Muscle layer of duodenum (tissue), 2 donors: ENCODE results near the gene KCNV2.

ENCODE experiments used
- H3K27ac ChIP-seq: one replicate; pipeline ENCODE4 v1.7.0; 2013; ENCODE audit warnings: mild to moderate bottlenecking, low read length
- H3K27me3 ChIP-seq: one replicate; pipeline ENCODE4 v1.7.0; 2013; ENCODE audit warnings: low read depth, mild to moderate bottlenecking, control low read depth, low read length
- H3K36me3 ChIP-seq, 2 donors: one replicate each; pipeline ENCODE4 v1.7.0; 2013; ENCODE audit warnings: low read length in 2 of 2, control low read depth in 1 of 2, mild to moderate bottlenecking in 1 of 2; ENCODE audit not compliant: insufficient read depth in 2 of 2, control insufficient read depth in 1 of 2
- H3K4me1 ChIP-seq, 2 donors: one replicate each; pipeline ENCODE4 v1.7.0; 2013; ENCODE audit warnings: low read length in 2 of 2, mild to moderate bottlenecking in 2 of 2, control low read depth in 1 of 2, moderate library complexity in 1 of 2; ENCODE audit not compliant: insufficient read depth in 2 of 2, control insufficient read depth in 1 of 2
- H3K4me3 ChIP-seq, 2 donors: one replicate each; pipeline ENCODE4 v1.7.0; 2013; ENCODE audit warnings: low read length in 2 of 2, low read depth in 1 of 2, mild to moderate bottlenecking in 1 of 2
- H3K9me3 ChIP-seq, 2 donors: one replicate each; pipeline ENCODE4 v1.7.0; 2013; ENCODE audit warnings: low read length in 2 of 2, control low read depth in 1 of 2, mild to moderate bottlenecking in 1 of 2; ENCODE audit not compliant: control insufficient read depth in 1 of 2
- donor health status: healthy.

Gene KCNV2

GRCh38 chr9:2740616-2741015 lies 23.3 kb downstream of the KCNV2 start:
- no peaks in the 10 kb centered on the region for H3K36me3 ChIP-seq
- H3K4me3 ChIP-seq, result no peak overlapping the region
- no peaks in the 10 kb centered on the region for H3K9me3 ChIP-seq
- no peaks in the 10 kb centered on the region for H3K27me3 ChIP-seq
- no peaks in the 10 kb centered on the region for H3K4me1 ChIP-seq
- no peak overlapping the region for H3K27ac ChIP-seq

- H3K4me1 ChIP-seq, result no peaks in the 10 kb centered on the region
- no peak overlapping the region for H3K27ac ChIP-seq
- H3K27me3 ChIP-seq, result no peaks in the 10 kb centered on the region
These were observed 24.3 kb downstream of the KCNV2 start for GRCh38 chr9:2741441-2742158.

GRCh38 chr9:2742214-2742613 lies 24.9 kb downstream of the KCNV2 start:
- Histone ChIP-seq H3K27me3 (no peaks in the 10 kb centered on the region), H3K27ac (no peak overlapping the region), H3K36me3 (no peaks in the 10 kb centered on the region), H3K4me1 (no peaks in the 10 kb centered on the region), H3K9me3 (no peaks in the 10 kb centered on the region), H3K4me3 (no peak overlapping the region)

More at GRCh38 chr9:2741441-2742158, 24.3 kb downstream of the KCNV2 start:
- Histone ChIP-seq H3K36me3 (no peaks in the 10 kb centered on the region), H3K4me3 (no peak overlapping the region), H3K9me3 (no peaks in the 10 kb centered on the region)

GRCh38 chr9:2743937-2744529 lies 26.7 kb downstream of the KCNV2 start:
- Histone ChIP-seq H3K27ac (no peak overlapping the region), H3K4me1 (no peaks in the 10 kb centered on the region), H3K4me3 (no peak overlapping the region), H3K36me3 (no peaks in the 10 kb centered on the region), H3K9me3 (no peaks in the 10 kb centered on the region), H3K27me3 (no peaks in the 10 kb centered on the region)

- Histone ChIP-seq H3K36me3 (no peaks in the 10 kb centered on the region), H3K27me3 (no peaks in the 10 kb centered on the region), H3K27ac (no peak overlapping the region), H3K4me1 (no peaks in the 10 kb centered on the region), H3K9me3 (no peaks in the 10 kb centered on the region), H3K4me3 (no peak overlapping the region)
These were observed 28.5 kb downstream of the KCNV2 start for GRCh38 chr9:2745560-2746380.

GRCh38 chr9:2749485-2749884 lies 32.2 kb downstream of the KCNV2 start:
- Histone ChIP-seq H3K4me1 (no peaks in the 10 kb centered on the region), H3K4me3 (no peak overlapping the region), H3K27me3 (no peaks in the 10 kb centered on the region), H3K9me3 (no peaks in the 10 kb centered on the region), H3K27ac (no peak overlapping the region), H3K36me3 (no peaks in the 10 kb centered on the region)

- no peaks in the 10 kb centered on the region for H3K4me1 ChIP-seq
- H3K4me3 ChIP-seq, result no peak overlapping the region
- H3K27me3 ChIP-seq, result no peaks in the 10 kb centered on the region
- H3K36me3 ChIP-seq, result no peaks in the 10 kb centered on the region
- H3K9me3 ChIP-seq, result no peaks in the 10 kb centered on the region
- H3K27ac ChIP-seq, result no peak overlapping the region
These were observed 38.0 kb downstream of the KCNV2 start for GRCh38 chr9:2755285-2755684.

- Histone ChIP-seq H3K27ac (no peak overlapping the region), H3K9me3 (no peaks in the 10 kb centered on the region), H3K4me3 (no peak overlapping the region), H3K4me1 (no peaks in the 10 kb centered on the region), H3K36me3 (no peaks in the 10 kb centered on the region), H3K27me3 (no peaks in the 10 kb centered on the region)
These were observed 41.0 kb downstream of the KCNV2 start for GRCh38 chr9:2758162-2758897.

- H3K9me3 ChIP-seq, result no peaks in the 10 kb centered on the region
- H3K36me3 ChIP-seq, result no peaks in the 10 kb centered on the region
- H3K27me3 ChIP-seq, result no peaks in the 10 kb centered on the region
- H3K27ac ChIP-seq, result no peak overlapping the region
- no peaks in the 10 kb centered on the region for H3K4me1 ChIP-seq
- no peak overlapping the region for H3K4me3 ChIP-seq
These were observed 41.7 kb downstream of the KCNV2 start for GRCh38 chr9:2758898-2759510.

GRCh38 chr9:2761424-2761823 lies 44.1 kb downstream of the KCNV2 start:
- Histone ChIP-seq H3K36me3 (no peaks in the 10 kb centered on the region), H3K27ac (no peak overlapping the region), H3K4me3 (no peak overlapping the region), H3K9me3 (no peaks in the 10 kb centered on the region), H3K4me1 (no peaks in the 10 kb centered on the region), H3K27me3 (no peaks in the 10 kb centered on the region)

- peaks cover 0 to 8% of the 10 kb centered on the region in 2 donors for H3K36me3 ChIP-seq
- no peak overlapping the region for H3K4me3 ChIP-seq
- no peaks in the 10 kb centered on the region for H3K27me3 ChIP-seq
- H3K27ac ChIP-seq, result no peak overlapping the region
- no peaks in the 10 kb centered on the region for H3K9me3 ChIP-seq
- H3K4me1 ChIP-seq, result no peaks in the 10 kb centered on the region
These were observed 47.0 kb downstream of the KCNV2 start for GRCh38 chr9:2764353-2764752.
